ENCODE results near the gene ARHGAP45. TPM values are rescaled to one million over a fixed set of nuclear protein-coding genes. Genes with fewer than 3 reads are reported as not detected.

The ARHGAP45 gene
- total RNA-seq, 2 experiments from 2014 or later, result 136 to 150 TPM

GRCh38 chr19:1107661-1108261 is 40.8 kb downstream of the ARHGAP45 start:
- CTCF ChIA-PET, result no interaction called here
- Mint-ChIP-seq H3K9me3 (no peaks in the 10 kb centered on the region), H3K36me3 (ENCODE audit: low read depth) (peaks cover 11% of the 10 kb centered on the region), H3K27me3 (no peaks in the 10 kb centered on the region), H3K27ac (no peak overlapping the region), H3K4me3 (no peak overlapping the region), H3K4me1 (ENCODE audit: low read depth) (peaks cover 15% of the 10 kb centered on the region)
- intact Hi-C loops (cut with micrococcal nuclease), result loop anchor here (10.0 kb wide), 1 partner anchor 137 kb away; the partner anchor contains the start of genes ATP5F1D and MIDN
- TF ChIP-seq, protein P1, sequence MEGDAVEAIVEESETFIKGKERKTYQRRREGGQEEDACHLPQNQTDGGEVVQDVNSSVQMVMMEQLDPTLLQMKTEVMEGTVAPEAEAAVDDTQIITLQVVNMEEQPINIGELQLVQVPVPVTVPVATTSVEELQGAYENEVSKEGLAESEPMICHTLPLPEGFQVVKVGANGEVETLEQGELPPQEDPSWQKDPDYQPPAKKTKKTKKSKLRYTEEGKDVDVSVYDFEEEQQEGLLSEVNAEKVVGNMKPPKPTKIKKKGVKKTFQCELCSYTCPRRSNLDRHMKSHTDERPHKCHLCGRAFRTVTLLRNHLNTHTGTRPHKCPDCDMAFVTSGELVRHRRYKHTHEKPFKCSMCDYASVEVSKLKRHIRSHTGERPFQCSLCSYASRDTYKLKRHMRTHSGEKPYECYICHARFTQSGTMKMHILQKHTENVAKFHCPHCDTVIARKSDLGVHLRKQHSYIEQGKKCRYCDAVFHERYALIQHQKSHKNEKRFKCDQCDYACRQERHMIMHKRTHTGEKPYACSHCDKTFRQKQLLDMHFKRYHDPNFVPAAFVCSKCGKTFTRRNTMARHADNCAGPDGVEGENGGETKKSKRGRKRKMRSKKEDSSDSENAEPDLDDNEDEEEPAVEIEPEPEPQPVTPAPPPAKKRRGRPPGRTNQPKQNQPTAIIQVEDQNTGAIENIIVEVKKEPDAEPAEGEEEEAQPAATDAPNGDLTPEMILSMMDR (IDR thresholded peaks at IDR 0.05), result no peak
- ATAC-seq (no peak), DNase-seq (no peak)
- POLR2A ChIA-PET, result interaction anchor here (1.5 to 1.6 kb wide), 2 partner anchors 13 to 133 kb away, joined by 3 to 4 read pairs; no protein-coding TSS in a partner anchor

GRCh38 chr19:1108291-1109031 is 41.5 kb downstream of the ARHGAP45 start:
- ChIA-PET POLR2A (interaction anchor here (1.0 to 1.6 kb wide), 2 partner anchors 13 to 14 kb away, joined by 4 read pairs; no protein-coding TSS in a partner anchor), CTCF (no interaction called here)
- no peaks in the 10 kb centered on the region for H3K9me3 Mint-ChIP-seq
- intact Hi-C loops (cut with micrococcal nuclease), result loop anchor here (10.0 kb wide), 1 partner anchor 136 kb away; the partner anchor contains the start of genes ATP5F1D and MIDN
- H3K4me3 Mint-ChIP-seq, result no peak overlapping the region
- TF ChIP-seq, protein P1 (IDR thresholded peaks at IDR 0.05), result no peak
- no peak for DNase-seq
- H3K27ac Mint-ChIP-seq, result no peak overlapping the region
- H3K4me1 Mint-ChIP-seq (ENCODE audit: low read depth), result peaks cover 12% of the 10 kb centered on the region
- H3K27me3 Mint-ChIP-seq, result no peaks in the 10 kb centered on the region
- no peak for ATAC-seq
- peaks cover 11% of the 10 kb centered on the region for H3K36me3 Mint-ChIP-seq (ENCODE audit: low read depth)

DNA sequence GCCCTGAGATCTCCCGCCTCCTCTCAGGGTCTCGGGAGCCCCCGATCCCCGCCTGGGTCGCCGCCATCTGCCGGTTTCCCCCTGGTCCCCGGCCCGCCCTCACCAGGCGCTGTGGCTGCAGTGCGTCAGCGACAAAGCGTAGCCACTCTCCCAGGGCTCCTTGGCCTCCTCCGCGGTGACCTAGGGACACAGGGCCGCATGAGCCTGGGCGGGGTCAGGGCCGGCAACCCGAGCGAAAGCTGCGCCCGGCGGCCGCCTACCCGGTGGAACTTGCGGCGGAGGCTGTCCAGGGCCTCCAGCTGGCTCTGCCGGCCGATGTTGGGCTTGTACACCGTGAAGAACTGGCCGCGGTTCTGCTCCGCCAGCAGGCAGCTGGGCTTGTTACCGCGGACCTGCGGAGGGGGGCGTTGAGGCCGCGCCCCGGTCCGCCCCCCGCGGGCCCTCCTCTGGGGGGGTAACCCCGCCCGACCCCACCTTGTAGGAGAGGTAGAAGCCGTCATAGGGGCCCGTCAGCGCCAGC is 42.1 kb downstream of the ARHGAP45 start:
- no peaks in the 10 kb centered on the region for H3K27me3 Mint-ChIP-seq
- TF ChIP-seq, protein P1 (IDR thresholded peaks at IDR 0.05), result no peak
- intact Hi-C loops (cut with micrococcal nuclease), result loop anchor here (10.0 kb wide), 1 partner anchor 136 kb away; the partner anchor contains the start of genes ATP5F1D and MIDN
- ATAC-seq, result no peak
- no peaks in the 10 kb centered on the region for H3K9me3 Mint-ChIP-seq
- H3K36me3 Mint-ChIP-seq (ENCODE audit: low read depth), result peaks cover 11% of the 10 kb centered on the region
- H3K4me3 Mint-ChIP-seq, result no peak overlapping the region
- peaks cover 14% of the 10 kb centered on the region for H3K4me1 Mint-ChIP-seq (ENCODE audit: low read depth)
- ChIA-PET CTCF (no interaction called here), POLR2A (interaction anchor here (1.0 kb wide), 1 partner anchor 15 kb away, joined by 4 read pairs; no protein-coding TSS in a partner anchor)
- no peak for DNase-seq
- H3K27ac Mint-ChIP-seq, result no peak overlapping the region

DNA sequence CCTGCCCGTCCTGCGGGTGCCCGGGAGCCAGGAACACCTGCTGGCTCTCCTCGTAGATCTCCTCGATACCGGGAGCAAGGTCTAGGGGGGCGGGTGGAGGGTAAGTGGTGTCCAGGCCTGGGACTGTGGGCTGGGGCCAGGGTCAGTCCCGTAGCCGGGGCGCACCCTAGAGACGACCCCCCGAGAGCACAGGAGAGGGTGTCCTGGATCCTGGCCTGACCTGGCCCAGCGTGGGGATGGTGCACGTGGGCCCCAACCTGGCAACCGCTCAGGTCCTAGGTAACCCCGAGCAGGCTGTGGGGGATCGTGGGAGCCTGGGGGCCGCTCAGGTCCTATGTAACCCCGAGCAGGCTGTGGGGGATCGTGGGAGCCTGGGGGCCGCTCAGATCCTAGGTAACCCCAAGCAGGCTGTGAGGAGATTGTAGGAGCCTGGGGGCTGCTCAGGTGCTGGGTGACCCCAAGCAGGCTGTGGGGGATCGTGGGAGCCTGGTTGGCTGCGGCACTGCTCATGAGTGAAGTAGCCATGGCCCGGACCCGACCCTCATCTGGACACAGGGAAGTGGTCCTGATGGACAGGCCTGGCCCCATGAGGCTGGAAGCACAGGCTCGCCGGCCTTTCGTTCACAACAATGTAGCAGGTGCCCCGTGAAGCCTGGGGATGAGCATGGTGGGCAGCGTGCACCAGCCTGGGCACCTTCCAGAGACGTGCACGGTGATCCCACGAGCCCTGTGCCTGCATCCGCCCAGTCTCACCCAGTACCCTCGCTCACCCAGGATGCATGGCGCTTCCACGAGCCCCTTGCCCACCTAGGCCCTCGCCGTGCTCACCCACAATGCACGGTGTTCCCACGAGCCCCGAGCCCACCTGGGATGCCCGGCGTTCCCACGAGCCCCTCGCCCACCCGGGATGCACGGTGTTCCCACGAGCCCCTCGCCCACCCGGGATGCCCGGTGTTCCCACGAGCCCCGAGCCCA is 43.0 kb downstream of the ARHGAP45 start:
- POLR2A ChIA-PET, result interaction anchor here (1.0 kb wide), 1 partner anchor 16 kb away, joined by 4 read pairs; no protein-coding TSS in a partner anchor
- intact Hi-C loops (cut with micrococcal nuclease), result loop anchor here (5.0 to 10.0 kb wide), 2 partner anchors 82 to 135 kb away; partner anchors contain the start of genes ATP5F1D and MIDN

More for the DNA sequence above, 43.0 kb downstream of the ARHGAP45 start:
- TF ChIP-seq, protein P1 (IDR thresholded peaks at IDR 0.05), result no peak
- peaks cover 11% of the 10 kb centered on the region for H3K36me3 Mint-ChIP-seq (ENCODE audit: low read depth)
- H3K4me1 Mint-ChIP-seq (ENCODE audit: low read depth), result peaks cover 14% of the 10 kb centered on the region
- no peak overlapping the region for H3K4me3 Mint-ChIP-seq
- no peaks in the 10 kb centered on the region for H3K9me3 Mint-ChIP-seq
- ATAC-seq, result no peak
- H3K27ac Mint-ChIP-seq, result no peak overlapping the region
- DNase-seq, result no peak
- no peaks in the 10 kb centered on the region for H3K27me3 Mint-ChIP-seq
- CTCF ChIA-PET, result no interaction called here

Measured in activated CD8-positive, alpha-beta T cell treated with anti-CD3 and anti-CD28 coated beads for 36 hours (primary cell).